ENCODE results near the gene HAL.

DNA sequence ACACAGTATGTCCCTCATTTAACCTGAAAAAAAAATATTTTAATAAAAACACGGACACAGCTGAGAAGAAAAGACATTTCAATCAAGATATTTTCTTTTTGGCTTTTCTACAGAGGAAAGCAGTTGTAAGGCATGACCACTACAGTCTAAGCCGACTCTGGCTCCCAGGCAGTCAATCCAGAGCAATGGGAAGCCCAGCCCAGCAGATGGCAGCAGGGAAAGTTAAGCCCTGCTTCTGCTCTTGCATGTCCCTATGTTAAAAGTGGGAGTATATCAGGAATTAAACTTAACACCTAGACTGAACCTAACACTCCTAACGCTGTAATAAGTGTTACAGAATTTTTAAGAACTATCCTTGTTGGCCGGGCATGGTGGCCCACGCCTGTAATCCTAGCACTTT, 19.5 kb upstream of the HAL start:
- TF ChIP-seq, protein P1, sequence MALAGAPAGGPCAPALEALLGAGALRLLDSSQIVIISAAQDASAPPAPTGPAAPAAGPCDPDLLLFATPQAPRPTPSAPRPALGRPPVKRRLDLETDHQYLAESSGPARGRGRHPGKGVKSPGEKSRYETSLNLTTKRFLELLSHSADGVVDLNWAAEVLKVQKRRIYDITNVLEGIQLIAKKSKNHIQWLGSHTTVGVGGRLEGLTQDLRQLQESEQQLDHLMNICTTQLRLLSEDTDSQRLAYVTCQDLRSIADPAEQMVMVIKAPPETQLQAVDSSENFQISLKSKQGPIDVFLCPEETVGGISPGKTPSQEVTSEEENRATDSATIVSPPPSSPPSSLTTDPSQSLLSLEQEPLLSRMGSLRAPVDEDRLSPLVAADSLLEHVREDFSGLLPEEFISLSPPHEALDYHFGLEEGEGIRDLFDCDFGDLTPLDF (CRISPR knock-in tag; IDR thresholded peaks at IDR 0.05), result no peak
- TF ChIP-seq, protein P2, sequence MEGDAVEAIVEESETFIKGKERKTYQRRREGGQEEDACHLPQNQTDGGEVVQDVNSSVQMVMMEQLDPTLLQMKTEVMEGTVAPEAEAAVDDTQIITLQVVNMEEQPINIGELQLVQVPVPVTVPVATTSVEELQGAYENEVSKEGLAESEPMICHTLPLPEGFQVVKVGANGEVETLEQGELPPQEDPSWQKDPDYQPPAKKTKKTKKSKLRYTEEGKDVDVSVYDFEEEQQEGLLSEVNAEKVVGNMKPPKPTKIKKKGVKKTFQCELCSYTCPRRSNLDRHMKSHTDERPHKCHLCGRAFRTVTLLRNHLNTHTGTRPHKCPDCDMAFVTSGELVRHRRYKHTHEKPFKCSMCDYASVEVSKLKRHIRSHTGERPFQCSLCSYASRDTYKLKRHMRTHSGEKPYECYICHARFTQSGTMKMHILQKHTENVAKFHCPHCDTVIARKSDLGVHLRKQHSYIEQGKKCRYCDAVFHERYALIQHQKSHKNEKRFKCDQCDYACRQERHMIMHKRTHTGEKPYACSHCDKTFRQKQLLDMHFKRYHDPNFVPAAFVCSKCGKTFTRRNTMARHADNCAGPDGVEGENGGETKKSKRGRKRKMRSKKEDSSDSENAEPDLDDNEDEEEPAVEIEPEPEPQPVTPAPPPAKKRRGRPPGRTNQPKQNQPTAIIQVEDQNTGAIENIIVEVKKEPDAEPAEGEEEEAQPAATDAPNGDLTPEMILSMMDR (IDR thresholded peaks at IDR 0.05), result no peak
- TF ChIP-seq, protein P3, sequence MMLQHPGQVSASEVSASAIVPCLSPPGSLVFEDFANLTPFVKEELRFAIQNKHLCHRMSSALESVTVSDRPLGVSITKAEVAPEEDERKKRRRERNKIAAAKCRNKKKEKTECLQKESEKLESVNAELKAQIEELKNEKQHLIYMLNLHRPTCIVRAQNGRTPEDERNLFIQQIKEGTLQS (CRISPR knock-in tag; conservative IDR thresholded peaks at IDR 0.05), result no peak

All from WTC11 (cell line).